GM21447 (cell line): ENCODE data around the gene CCL25.

ENCODE experiments used
- ATAC-seq: cut with Tn5 transposase; IDR thresholded peaks from one replicate; pipeline ENCODE4 v1.9.1; 2021; ENCODE audit not compliant: unreplicated experiment

CCL25 gene

GRCh38 chr19:8044018-8044417 lies 8.5 kb upstream of the CCL25 start:
- ATAC-seq, result no peak

- no peak for ATAC-seq
These were observed 6.5 kb upstream of the CCL25 start for GRCh38 chr19:8045872-8046568.

- no peak for ATAC-seq
These were observed 5.9 kb upstream of the CCL25 start for GRCh38 chr19:8046569-8047165.

GRCh38 chr19:8050274-8051096 lies 2.1 kb upstream of the CCL25 start:
- peak; percentile 82 for ATAC-seq

- ATAC-seq, result no peak
These were observed 1.6 kb downstream of the CCL25 start for GRCh38 chr19:8054169-8054568.

- no peak for ATAC-seq
These were observed 4.0 kb downstream of the CCL25 start for GRCh38 chr19:8056533-8056932.

GRCh38 chr19:8057545-8058270 lies 5.1 kb downstream of the CCL25 start:
- ATAC-seq, result no peak

- no peak for ATAC-seq
These were observed 12.6 kb downstream of the CCL25 start for GRCh38 chr19:8064911-8065874.

- ATAC-seq, result no peak
These were observed 13.3 kb downstream of the CCL25 start for GRCh38 chr19:8065875-8066261.

GRCh38 chr19:8069096-8069973 lies 16.8 kb downstream of the CCL25 start:
- no peak for ATAC-seq

- no peak for ATAC-seq
These were observed 19.4 kb downstream of the CCL25 start for GRCh38 chr19:8071912-8072311.

- no peak for ATAC-seq
These were observed 21.9 kb downstream of the CCL25 start for GRCh38 chr19:8074501-8074900.

GRCh38 chr19:8075158-8076074 lies 22.9 kb downstream of the CCL25 start:
- ATAC-seq, result no peak

GRCh38 chr19:8079988-8080387 lies 27.4 kb downstream of the CCL25 start:
- ATAC-seq, result no peak

- no peak for ATAC-seq
These were observed 28.3 kb downstream of the CCL25 start for GRCh38 chr19:8080832-8081231.

GRCh38 chr19:8081569-8082550 lies 29.3 kb downstream of the CCL25 start:
- ATAC-seq, result no peak

- ATAC-seq, result no peak
These were observed 30.6 kb downstream of the CCL25 start for GRCh38 chr19:8083141-8083540.
